HG03139 (cell line): ENCODE data around the gene SARS2.
"Not testable (repeated sequence)": the region's sequence is repeated elsewhere in the genome, so short reads cannot be mapped to it uniquely, and the experiment has no call there.

Source experiments
- ATAC-seq: cut with Tn5 transposase; IDR thresholded peaks from one replicate; pipeline ENCODE4 v1.9.1; 2021; ENCODE audit not compliant: unreplicated experiment

SARS2 gene

DNA sequence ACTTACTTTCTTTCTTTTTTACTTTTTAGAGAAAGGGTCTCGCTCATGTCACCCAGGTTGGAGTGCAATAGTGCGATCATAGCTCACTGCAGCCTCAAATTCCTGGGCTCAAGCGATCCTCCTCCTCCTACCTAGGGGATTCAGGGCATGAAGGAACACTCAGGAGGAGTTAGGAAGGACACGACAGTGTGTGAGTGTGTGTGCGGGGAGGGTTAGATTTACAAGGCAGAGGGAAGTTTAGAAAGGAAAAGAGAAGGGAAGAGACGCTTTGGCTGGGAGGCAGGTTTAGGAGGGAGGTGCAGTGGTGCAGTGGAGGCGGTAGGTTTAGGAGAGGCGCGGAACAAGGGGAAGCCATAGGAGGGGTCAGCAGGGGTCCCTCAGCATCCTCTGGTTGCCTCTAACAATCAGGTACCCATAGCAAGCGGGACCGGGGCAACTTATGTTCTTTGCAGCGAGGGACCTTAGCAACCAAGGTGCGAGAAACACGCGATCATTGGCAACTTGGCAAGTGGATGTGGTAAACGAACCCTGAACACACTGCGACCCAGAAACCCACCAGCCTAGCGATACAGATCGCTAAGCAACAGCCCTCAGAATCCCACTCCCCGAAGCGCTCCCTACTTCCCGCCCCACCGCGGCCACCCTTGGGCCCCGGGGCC is 31.6 kb downstream of the SARS2 start:
- ATAC-seq: no peak

GRCh38 chr19:38894968-38895367 is 35.6 kb downstream of the SARS2 start:
- ATAC-seq: no peak

DNA sequence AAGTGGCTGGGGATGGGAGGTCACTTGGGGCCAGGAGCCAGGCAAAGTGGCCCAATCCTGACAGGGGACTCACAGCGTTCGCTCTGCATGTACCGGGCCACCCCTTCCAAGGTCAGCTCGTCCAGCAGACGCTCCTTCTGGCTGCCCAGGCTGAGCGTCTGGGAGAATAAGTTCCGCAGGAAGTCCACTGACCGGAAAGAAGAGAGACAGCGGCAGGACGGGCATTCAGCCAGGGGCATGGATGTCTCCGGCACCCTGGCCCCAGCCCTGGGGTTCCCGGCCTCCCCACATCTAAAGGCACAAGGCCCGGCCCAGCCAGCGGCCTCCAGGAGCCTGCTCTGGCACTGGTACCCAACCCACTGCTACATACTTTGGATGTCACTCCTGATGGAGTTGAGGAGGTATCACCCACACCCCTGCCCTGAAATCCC is 37.2 kb downstream of the SARS2 start:
- no peak for ATAC-seq

GRCh38 chr19:38892841-38893240 is 37.7 kb downstream of the SARS2 start:
- no peak for ATAC-seq

- ATAC-seq: no peak
Observed at GRCh38 chr19:38891771-38892170, 38.8 kb downstream of the SARS2 start.

- no peak for ATAC-seq
Observed at GRCh38 chr19:38890686-38891085, 39.9 kb downstream of the SARS2 start.

- ATAC-seq: no peak
Observed at GRCh38 chr19:38889803-38890202, 40.8 kb downstream of the SARS2 start.

- ATAC-seq: no peak
Observed at GRCh38 chr19:38888876-38889275, 41.7 kb downstream of the SARS2 start.

DNA sequence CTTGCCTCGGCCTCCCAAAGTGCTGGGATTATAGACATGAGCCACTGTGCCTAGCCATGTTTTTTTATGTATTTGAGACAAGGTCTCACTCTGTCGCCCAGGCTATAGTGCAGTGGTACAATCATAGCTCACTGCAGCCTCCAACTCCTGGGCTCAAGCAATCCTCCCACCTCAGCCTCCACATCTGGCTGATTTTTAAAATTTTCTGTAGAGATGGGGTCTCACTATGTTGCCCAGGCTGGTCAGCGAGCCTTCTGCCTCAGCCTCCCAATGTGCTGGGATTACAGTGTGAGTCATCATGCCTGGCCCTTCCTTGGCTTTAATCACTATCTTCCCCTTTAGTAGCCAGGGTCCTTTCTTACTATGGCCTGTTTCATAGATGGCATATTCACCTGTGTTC is 45.9 kb downstream of the SARS2 start:
- not testable (repeated sequence) for ATAC-seq

GRCh38 chr19:38883286-38883685 is 47.3 kb downstream of the SARS2 start:
- ATAC-seq: no peak

DNA sequence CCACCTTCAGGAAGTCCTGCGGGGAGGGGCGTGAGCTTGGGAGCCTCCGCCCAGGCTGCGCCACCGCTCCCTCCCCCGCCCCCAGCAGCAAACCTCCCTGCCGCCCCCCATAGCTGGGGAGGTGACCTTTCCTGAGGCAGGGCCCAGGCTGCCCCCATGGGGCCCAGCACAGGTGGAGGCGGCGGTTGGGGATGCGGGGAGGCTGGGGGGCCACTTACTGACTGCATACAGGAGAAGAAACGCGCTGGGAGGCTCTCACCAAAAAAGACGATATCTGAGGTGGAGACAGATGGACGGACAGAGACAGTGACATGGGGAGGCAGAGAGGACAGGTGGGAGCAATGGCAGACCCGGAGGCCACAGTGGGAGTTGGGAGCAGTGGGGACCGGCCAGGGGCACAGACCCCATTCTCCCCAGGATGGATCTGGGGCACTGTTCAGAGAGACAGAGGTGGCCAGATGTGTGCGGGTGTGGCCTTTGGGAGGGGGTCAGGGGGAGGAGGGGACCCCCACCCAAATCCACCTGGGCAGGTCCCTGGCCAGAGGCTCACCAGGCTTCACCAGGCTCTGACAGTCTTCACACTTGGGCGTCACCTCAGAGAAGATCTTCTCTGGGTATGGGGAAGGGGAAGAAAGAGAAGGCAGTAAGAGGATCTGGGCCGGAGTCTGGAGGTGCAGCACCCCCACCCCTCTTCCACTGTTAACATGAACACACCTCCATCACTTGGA is 49.5 kb downstream of the SARS2 start:
- ATAC-seq: no peak

DNA sequence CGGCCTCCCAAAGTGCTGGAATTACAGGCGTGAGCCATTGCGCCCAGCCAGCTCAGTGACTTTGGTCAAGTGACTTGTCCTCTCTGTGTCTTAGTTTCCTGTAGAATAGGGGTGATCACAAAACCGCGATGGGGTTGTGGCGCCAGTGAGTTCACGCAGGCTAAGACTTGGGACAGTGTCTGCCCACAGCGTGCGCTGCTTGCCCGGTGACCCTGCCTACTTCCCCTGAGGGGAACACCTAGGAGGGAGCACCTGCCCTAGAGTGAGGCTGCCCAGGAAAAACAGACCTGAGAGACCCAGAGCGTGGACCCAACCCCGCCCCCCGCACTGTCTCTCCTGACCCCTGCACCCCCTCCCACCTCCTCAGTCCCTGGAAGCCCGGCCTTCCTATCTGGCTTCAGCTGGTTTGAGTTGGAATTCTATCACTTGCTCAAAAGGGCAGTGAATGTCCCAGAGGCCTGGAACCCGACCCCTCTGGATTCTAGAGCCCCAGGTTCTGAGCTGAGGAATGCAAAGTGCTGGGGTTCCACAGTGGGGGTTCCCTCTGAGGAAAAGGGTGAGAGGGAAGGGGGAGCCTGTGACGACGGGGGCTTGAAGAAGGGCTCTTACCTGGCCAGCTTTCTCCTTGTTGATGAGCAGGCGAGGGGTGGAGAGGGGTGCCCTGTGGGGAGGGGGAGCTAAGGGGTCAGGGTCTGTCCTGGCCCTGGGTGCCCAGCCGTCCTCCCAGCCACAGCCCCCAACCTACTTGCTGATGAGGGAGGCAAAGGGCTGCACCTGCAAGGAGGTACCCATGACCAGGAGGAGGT is 50.3 kb downstream of the SARS2 start:
- no peak for ATAC-seq

- no peak for ATAC-seq
Observed at GRCh38 chr19:38879400-38879751, 51.2 kb downstream of the SARS2 start.

DNA sequence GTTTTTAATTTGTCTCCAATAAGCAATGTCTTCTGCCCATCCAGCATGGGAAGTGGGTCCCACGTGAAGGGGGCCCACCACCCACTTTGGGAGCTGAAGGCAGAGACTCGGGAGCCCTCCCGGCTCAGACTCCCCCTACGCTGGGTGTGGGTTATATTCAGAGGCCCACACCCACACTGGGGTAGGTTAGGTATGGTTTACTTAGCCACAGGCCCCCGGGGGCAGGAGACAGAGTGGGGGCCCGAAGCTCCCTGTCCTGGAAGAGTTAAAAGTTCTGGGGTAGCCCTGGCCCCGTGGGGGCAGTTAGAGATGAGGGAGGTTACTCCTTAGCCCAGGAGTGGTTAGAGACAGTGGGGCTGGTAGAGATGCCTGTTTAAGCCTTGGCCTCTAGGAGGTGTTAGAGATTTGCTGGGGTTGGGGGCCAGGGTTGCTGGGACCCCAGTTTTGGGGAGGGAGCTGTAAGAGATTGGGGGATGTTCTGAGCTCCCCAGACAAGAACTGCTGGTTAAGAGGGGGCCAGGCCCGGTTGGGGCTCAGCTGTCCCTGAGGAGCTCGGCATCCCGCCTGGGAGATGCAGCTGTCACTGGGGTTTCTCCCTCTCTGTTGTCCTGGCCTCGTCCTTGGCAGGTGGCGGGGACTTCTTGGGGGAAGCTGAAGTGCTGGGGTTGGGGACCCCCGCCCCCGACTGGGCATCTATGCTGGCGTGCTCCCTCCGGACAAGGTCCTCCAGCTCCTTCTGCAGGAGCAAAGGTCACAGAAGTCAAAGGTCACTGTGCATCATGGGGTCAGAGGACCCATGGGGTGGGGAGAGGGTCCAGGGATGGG is 51.8 kb downstream of the SARS2 start:
- no peak for ATAC-seq

DNA sequence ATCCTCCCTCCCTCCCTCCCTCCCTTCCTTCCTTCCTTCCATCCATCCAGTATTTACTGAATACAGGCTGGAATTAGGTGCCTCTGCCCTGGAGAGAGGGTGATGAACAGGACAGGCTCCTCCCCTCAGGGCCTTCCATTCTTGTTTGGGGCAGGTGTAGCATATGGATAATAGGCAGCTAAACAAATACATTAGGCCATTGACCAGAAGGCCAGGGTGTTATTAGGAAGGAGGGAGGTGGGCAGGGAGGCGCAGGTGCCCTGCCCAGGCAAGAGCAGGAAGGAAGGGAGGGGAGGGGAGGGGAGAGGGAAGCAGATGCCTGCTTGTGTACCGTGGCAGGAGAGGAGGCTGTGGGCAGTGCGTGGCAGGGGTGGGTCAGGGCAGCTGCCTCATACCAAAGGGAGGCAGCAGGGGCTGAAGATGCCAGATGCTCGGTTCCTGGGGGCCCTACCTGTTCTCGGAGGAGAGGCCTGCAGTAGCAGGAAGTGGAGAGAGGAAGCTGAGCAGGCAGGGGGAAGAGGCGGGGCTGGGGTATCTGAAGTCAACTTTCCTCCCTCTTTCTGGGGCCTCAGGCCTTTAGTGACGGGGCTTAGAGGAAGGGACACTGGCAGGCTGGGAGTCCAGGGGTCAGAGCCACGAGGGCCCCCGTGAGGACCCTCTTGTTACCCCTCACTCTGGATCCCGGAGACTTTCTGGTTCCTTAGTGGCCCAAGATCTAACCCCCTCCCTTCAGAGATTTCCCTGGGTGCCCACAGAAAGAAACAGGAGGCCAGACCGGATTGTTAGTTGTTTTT is 52.6 kb downstream of the SARS2 start, which contains the start of gene RINL:
Gene RINL (minus strand): TSS at position 495 of the 794 bp plus-strand sequence. CDS start 1,533 bp downstream, outside the sequence.
- peak; percentile 73 for ATAC-seq

DNA sequence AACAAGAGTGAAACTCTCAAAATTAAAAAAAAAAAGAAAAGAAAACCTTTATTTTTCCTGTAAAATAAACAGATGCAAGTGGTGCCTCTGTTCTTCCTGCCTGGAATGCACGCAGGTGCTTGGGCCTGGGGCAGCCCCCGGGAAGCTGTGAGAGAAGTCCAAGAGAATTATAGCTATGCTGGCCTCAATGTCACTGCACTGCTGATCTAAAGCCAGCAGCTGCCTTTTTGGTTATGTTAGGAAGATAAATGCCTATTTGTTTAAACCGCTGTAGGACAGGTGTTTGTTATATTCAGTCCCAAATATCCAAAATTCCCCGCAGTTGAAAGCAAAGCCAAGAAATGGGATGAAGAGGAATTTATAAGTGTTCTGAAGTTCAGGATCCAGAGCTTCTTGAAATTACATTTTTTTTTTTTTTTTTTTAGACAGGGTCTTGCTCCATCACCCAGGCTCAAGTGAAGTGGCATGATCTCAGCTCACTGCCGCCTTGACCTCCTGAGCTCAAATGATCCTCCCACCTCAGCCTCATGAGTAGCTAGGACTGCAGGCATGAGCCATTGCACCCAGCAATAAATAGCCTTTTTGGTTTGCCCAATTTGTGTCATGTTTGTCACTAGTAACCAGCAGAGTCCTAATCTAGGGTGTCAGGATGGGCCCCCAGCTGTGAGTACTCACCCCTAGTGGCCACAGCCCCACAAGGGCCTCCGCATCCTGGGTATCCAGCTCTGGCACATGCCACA is 54.7 kb downstream of the SARS2 start:
- ATAC-seq: no peak

GRCh38 chr19:38873400-38873799 is 57.2 kb downstream of the SARS2 start:
- not testable (repeated sequence) for ATAC-seq

DNA sequence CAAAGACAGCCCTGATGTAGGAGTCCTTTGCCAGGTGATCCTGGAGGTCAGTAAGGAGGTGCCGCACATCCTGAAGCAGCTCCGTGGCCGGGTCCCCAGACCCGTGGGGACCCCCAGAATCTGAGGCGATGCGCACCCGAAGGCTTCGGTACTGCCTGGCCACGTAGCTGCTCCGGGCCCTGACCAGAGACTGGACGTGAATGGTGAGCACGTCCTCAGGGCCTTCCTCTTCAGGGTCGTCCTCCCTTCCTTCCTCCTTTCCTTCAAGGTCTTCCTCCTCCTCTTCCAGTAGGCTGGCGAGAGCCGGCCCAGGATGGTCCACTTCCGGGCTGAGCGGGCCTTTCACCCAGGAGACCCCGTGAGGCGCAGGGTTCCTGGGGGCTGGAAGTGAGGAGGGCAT is 60.0 kb downstream of the SARS2 start:
- no peak for ATAC-seq

- ATAC-seq: peak; percentile 63
Observed at GRCh38 chr19:38869836-38870607, 60.5 kb downstream of the SARS2 start.
